Peyer's patch (tissue), 4 donors: Measurements from ENCODE around the gene MTMR4.

Source experiments
- POLR2A ChIP-seq, 2 donors: fragments of 450-650 bp; IDR thresholded peaks; one replicate each; pipeline ENCODE4 v1.5.1; 2017; ENCODE audit warnings: antibody characterized with exemption in 2 of 2, mild to moderate bottlenecking in 2 of 2, moderate library complexity in 2 of 2
- TF ChIP-seq, protein P1 (sequence below), 6 experiments: fragments of 450-650 bp in 4 of 6; fragments of 200-600 bp in 2 of 6; sonication (generic) in 1 of 6; IDR thresholded peaks; one replicate each; pipeline ENCODE4 v1.5.1; 2017 to 2019; ENCODE audit warnings: antibody characterized with exemption in 6 of 6, mild to moderate bottlenecking in 3 of 6, moderate library complexity in 1 of 6

DNA sequence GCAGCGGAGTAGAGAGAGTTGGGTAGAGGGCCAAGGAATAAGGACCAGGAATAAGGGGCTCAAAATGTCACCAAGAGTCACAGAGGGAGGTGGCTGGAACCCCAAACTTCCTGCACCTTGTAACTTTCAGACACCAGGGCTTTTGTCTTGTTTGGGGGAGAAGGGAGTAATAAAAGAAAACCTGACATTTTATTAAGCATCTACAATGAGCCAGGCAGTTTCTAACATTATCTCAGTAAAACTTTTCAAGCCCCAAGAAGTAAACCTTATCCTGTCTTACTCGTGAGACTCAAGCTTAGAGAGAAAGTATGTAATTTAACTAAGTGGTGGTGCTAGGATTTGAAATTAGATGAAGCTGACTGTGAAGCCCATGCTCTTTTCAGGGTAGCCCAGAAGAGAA is 848 bp upstream of the MTMR4 start:
- no peak for TF ChIP-seq POLR2A (IDR thresholded peaks at IDR 0.05)
- TF ChIP-seq, protein P1, sequence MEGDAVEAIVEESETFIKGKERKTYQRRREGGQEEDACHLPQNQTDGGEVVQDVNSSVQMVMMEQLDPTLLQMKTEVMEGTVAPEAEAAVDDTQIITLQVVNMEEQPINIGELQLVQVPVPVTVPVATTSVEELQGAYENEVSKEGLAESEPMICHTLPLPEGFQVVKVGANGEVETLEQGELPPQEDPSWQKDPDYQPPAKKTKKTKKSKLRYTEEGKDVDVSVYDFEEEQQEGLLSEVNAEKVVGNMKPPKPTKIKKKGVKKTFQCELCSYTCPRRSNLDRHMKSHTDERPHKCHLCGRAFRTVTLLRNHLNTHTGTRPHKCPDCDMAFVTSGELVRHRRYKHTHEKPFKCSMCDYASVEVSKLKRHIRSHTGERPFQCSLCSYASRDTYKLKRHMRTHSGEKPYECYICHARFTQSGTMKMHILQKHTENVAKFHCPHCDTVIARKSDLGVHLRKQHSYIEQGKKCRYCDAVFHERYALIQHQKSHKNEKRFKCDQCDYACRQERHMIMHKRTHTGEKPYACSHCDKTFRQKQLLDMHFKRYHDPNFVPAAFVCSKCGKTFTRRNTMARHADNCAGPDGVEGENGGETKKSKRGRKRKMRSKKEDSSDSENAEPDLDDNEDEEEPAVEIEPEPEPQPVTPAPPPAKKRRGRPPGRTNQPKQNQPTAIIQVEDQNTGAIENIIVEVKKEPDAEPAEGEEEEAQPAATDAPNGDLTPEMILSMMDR (IDR thresholded peaks at IDR 0.05), result no peak
